ENCODE data around the gene ADGRE1.

The ADGRE1 gene

DNA sequence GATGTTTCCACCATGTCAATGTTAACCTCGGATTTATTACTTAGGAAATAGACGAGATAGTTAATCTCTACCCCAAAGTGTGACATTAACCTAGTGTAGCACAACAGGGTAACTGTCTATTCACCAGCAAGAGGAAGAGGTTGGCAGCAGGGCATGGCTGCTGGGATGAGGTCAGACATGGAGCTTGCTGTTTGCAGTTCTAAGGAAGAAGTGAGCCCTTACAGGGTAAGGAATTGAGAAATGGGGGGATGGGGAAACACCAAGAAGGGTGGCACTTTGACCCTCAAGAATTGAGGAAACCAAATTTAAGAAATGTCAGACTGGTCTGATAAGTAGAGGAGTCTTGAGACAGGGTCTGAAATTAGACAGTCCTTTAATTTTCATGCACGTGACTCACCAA, 71.4 kb downstream of the ADGRE1 start:
- no peak for DNase-seq

DNA sequence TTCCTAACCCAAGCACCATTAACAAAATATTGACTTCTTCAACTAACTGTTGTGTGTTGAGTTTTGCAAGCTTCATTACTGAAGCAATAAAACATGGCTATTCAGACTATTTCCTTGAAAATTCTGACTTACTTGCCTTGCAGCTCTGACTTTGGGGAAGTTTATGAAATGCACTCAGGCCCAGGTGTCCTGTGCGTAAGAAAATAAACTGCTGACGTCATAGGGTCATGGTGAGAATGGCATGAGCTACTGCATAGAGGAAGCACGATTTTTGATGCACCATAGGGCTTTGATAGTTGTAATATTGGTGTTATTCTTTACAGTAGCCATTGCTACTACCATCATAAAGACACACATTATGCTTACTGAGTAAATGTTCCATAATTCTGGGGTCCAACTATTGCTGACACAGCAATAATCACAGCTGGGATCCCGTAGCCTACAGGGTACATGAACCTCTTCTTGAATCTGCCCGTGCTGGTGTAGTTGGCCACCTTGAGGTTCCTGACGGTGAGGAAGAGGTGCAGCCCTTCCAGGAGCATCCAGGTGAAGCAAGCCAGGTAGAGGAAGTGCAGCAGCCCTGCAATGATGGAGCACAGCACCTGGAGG, 76.0 kb downstream of the ADGRE1 start:
- DNase-seq = no peak

DNA sequence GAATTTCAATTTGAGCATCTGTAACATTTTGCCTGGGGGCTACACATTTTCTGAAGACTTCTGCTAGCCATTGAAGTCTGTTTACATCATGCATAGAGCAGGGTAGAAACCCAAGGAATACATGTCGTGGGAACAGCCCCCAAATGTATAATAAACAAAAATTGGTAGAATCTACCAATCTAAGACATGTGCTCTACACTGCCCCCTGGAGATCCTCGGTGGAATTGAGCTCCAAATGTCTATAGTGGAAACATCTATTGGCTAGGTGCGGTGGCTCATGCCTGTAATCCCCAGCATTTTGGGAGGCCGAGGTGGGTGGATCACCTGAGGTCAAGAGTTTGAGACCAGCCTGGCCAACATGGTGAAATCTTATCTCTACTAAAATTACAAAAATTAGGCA, 76.6 kb downstream of the ADGRE1 start:
- DNase-seq = no peak

DNA sequence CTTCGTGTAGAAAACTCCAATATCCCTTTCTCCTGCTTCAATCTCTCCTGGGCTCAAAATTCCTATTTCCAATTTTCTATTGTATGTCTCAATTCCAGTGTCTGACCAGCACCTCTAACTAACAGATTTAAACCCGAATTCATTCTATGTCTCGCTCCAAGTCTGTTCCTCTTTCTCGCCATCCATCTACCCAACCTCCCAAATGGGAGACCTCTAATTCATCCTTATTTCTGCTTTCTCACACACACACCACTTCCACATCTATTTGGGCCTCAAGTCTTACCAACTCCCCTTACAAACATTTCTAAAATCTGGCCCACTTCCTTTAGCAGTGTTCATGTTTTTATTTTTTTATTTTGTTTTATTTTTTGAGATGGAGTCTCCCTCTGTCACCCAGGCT, 80.6 kb downstream of the ADGRE1 start:
- no peak for DNase-seq

DNA sequence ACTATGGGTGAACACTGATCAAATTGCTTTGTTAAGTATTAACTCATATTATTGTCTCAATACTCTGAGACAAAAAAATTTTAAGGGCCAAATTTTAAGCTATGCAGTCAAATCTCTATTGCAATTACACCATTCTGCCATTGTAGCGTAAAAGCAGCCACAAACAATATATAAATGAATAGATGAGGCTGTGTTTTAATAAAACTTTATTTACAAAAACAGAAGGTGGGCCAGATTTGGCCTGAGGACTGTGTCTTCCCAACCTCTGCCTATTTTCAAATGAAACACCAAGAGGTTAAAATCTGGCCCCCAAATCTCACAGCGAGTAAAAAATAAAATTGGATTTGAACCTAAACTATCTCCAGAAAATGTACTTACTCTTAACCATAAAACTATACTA, 82.1 kb downstream of the ADGRE1 start:
- DNase-seq = no peak

DNA sequence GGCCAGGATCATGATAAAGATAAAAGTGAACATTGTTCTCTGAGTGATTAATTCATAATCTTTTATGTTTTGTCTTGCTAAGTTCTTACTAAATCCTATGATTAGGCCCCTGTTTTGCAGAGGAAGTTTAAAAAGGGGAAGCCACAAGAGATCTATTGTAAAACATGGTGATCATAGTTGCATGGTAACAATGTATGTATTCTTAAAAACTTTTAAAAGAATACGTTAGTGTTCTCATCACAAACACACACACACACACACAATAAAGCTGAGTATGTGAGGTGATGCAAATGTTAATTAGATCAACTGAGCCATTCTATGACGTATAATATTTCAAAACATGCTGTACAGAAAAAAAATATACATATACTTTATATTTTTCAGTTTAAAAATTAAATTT, 82.6 kb downstream of the ADGRE1 start:
- no peak for DNase-seq

DNA sequence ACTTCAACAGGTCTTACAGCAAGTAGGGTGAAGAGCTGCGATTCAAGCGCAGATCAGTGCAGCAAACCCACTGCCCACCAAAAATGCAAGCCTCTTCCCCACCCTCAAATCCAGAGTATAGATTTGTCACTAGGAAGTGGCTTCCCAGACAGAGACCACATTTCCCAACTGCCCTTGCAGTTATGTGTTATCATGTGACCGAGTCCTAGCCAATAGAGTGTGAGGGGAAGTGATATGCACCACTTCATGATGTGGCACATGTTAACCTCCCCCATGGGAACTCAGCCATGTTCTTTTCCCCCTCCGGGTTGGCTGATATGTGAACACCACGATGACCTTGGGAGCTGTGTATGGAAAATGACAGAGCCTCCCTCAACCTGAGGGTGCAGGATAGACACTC, 83.1 kb downstream of the ADGRE1 start:
- DNase-seq = no peak

DNA sequence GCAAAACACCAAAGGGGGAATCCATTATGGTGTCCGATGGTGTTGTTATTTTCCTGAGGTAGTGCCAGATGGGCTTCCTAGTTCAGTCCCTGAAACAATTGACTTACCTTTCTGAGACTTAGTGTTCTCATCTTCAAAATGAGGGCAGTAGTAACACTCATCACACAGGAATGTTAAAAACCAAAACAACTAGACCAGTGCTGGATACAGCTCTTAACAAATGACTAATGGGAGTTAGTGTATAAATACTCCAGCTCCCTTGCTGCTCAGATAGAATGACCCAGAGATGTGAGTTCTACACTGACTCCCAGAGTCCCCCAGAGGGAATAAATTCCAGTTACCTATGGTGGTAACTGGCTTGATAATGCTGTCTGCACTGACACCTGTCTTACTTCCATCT, 84.0 kb downstream of the ADGRE1 start:
- DNase-seq = no peak

DNA sequence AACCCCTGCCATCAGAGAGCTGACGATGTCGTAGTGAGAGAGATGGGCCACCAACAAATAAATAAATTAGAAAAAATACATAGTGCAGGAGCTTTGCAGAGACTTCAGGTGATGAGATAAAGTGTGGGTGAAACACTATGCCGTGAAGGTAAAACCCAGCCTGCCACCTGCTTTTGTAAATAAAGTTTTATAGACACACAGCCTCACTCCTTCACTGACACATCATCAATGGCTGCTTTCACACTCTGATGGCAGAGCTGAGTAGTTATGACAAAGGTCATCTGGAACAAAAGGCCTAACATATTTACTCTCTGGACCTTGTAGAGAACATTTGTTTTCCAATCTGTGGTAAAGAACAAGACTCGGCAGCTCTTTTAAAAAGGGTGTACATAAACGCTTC, 88.8 kb downstream of the ADGRE1 start:
- no peak for DNase-seq

DNA sequence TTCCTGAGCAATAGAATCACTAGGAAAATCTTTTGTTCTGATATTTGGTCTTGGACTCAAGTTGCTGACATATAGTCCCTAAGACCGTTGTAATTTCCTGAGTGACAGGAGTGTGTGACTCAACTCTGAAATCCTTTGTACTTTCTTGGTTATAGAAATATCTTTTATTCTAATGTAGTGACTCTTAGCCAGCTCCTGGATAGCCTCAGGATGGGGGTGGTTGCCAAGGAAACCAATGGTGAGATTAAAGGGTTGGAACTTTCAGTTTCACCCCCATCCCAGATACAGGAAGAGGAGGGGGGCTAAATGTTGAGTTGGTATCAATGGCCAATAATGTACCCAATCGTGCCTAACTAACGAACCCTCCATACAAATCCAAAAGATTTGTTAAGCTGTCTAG, 92.0 kb downstream of the ADGRE1 start:
- DNase-seq = no peak

DNA sequence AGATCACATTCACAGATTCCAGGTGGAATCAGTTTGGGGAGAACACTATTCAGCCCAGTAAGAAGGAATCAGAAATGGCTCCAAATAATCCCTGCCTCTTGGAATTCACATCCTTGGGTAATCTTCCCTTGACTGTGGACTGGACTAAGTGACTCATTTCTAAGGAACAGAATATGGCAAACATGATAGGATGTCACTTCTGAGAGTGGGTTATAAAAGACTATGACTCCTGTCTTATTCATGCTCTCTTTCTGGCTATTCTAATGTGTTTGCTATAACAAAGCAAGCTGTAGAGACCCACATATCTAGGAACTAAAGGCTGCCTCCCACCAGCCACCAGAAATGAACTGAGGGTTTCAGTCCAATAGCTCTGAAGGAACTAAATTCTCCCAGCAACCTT, 96.1 kb downstream of the ADGRE1 start:
- DNase-seq = no peak

DNA sequence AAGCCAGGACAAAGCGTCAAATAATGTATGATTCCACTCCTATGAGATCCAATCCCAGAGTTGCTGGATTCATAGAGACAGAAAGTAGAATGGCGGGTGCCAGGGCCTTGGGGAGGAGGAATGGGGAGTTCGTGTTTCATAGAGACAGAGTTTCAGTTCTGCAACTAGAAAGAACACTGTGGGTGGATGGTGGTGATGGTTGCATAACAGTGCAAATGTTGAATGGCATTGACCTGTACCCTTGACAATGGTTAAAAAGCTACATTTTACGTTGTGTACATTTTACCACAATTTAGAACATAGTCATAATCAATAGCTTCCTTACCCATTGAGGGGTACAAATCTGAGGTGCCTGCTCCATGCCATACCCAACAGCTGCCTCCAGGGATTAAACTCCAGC, 100.5 kb downstream of the ADGRE1 start:
- DNase-seq = no peak

DNA sequence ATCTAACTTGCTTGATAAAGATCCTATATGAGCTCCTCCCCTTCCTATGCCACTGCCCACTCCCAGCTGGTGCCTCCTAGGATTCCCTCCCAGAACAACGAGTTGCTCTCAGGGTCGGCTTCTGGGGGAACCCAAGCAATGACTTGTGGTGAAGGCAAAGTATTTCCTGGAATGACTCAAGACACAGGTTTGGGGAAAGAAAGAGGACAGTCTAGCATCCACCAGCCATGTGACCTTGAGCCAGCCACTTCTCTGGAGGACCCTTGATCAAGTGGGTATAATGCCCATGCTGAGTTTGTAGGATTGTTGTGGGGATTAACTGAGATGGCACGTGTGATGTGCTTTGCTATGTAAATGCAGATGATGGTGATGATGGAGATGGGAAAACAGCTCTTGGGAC, 100.9 kb downstream of the ADGRE1 start:
- DNase-seq = no peak
